Measurements from ENCODE around the gene IL17RE.

IL17RE gene

GRCh38 chr3:9884555-9885165 lies 18.0 kb upstream of the IL17RE start:
- Histone ChIP-seq H3K27me3 (ENCODE audit: insufficient read depth, poor library complexity, severe bottlenecking) (no peaks in the 10 kb centered on the region), H3K27ac (replicated peaks) (no peak overlapping the region), H3K4me3 (replicated peaks; ENCODE audit: insufficient read depth, low read length) (no peak overlapping the region)
- no peak for DNase-seq (ENCODE audit: low read depth in 1 of 2, low spot score in 1 of 2)
- TF ChIP-seq, protein P1, sequence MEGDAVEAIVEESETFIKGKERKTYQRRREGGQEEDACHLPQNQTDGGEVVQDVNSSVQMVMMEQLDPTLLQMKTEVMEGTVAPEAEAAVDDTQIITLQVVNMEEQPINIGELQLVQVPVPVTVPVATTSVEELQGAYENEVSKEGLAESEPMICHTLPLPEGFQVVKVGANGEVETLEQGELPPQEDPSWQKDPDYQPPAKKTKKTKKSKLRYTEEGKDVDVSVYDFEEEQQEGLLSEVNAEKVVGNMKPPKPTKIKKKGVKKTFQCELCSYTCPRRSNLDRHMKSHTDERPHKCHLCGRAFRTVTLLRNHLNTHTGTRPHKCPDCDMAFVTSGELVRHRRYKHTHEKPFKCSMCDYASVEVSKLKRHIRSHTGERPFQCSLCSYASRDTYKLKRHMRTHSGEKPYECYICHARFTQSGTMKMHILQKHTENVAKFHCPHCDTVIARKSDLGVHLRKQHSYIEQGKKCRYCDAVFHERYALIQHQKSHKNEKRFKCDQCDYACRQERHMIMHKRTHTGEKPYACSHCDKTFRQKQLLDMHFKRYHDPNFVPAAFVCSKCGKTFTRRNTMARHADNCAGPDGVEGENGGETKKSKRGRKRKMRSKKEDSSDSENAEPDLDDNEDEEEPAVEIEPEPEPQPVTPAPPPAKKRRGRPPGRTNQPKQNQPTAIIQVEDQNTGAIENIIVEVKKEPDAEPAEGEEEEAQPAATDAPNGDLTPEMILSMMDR (IDR thresholded peaks at IDR 0.05; ENCODE audit: insufficient read depth, low read length), result no peak
- TF ChIP-seq SPI1 (IDR thresholded peaks at IDR 0.05; ENCODE audit: borderline replicate concordance, low read depth), result no peak
- no peak for TF ChIP-seq GABPA (IDR thresholded peaks at IDR 0.05; ENCODE audit: low read depth)
- TF ChIP-seq, protein P2, sequence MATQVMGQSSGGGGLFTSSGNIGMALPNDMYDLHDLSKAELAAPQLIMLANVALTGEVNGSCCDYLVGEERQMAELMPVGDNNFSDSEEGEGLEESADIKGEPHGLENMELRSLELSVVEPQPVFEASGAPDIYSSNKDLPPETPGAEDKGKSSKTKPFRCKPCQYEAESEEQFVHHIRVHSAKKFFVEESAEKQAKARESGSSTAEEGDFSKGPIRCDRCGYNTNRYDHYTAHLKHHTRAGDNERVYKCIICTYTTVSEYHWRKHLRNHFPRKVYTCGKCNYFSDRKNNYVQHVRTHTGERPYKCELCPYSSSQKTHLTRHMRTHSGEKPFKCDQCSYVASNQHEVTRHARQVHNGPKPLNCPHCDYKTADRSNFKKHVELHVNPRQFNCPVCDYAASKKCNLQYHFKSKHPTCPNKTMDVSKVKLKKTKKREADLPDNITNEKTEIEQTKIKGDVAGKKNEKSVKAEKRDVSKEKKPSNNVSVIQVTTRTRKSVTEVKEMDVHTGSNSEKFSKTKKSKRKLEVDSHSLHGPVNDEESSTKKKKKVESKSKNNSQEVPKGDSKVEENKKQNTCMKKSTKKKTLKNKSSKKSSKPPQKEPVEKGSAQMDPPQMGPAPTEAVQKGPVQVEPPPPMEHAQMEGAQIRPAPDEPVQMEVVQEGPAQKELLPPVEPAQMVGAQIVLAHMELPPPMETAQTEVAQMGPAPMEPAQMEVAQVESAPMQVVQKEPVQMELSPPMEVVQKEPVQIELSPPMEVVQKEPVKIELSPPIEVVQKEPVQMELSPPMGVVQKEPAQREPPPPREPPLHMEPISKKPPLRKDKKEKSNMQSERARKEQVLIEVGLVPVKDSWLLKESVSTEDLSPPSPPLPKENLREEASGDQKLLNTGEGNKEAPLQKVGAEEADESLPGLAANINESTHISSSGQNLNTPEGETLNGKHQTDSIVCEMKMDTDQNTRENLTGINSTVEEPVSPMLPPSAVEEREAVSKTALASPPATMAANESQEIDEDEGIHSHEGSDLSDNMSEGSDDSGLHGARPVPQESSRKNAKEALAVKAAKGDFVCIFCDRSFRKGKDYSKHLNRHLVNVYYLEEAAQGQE (IDR thresholded peaks at IDR 0.05; ENCODE audit: insufficient replicate concordance, low read depth), result no peak

- no peak for DNase-seq (ENCODE audit: low read depth in 1 of 2, low spot score in 1 of 2)
- TF ChIP-seq GABPA (IDR thresholded peaks at IDR 0.05; ENCODE audit: low read depth), result no peak
- no peak for TF ChIP-seq POLR2AphosphoS5 (IDR thresholded peaks at IDR 0.05; ENCODE audit: low read depth)
- TF ChIP-seq, protein P1 (IDR thresholded peaks at IDR 0.05; ENCODE audit: insufficient read depth, low read length), result no peak
- TF ChIP-seq, protein P2 (IDR thresholded peaks at IDR 0.05; ENCODE audit: insufficient replicate concordance, low read depth), result no peak
- TF ChIP-seq SPI1 (IDR thresholded peaks at IDR 0.05; ENCODE audit: borderline replicate concordance, low read depth), result no peak
- H3K4me3 ChIP-seq (replicated peaks; ENCODE audit: insufficient read depth, low read length), result no peak overlapping the region
- H3K27ac ChIP-seq (replicated peaks), result no peak overlapping the region
- H3K27me3 ChIP-seq (ENCODE audit: insufficient read depth, poor library complexity, severe bottlenecking), result no peaks in the 10 kb centered on the region
Measured at GRCh38 chr3:9886328-9886727, 16.3 kb upstream of the IL17RE start.

DNA sequence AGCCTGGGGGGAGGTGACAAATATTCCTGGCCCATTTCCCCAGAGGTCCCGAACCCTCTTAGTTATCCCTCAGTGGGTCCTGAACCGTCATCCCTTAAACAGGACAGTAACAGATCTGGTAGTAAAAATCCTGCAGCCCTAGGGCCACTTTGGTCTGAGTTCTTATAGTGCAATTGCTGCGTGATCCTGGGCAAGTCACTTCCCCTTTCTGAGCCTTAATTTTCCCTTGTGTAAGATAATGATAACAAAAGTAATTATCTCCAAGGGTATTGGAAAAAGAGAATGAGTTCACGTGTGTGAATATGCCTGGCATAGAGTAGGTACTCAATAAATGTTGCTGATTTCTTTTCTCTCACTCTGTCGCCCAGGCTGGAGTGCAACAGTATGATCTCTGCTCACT lies 15.2 kb upstream of the IL17RE start:
- no peaks in the 10 kb centered on the region for H3K27me3 ChIP-seq (ENCODE audit: insufficient read depth, poor library complexity, severe bottlenecking)
- no peak for DNase-seq (ENCODE audit: low read depth in 1 of 2, low spot score in 1 of 2)
- no peak overlapping the region for H3K4me3 ChIP-seq (replicated peaks; ENCODE audit: insufficient read depth, low read length)
- TF ChIP-seq, protein P2 (IDR thresholded peaks at IDR 0.05; ENCODE audit: insufficient replicate concordance, low read depth), result no peak
- TF ChIP-seq SPI1 (IDR thresholded peaks at IDR 0.05; ENCODE audit: borderline replicate concordance, low read depth), result peak; percentile 93
- H3K27ac ChIP-seq (replicated peaks), result no peak overlapping the region

All from HL-60 (cell line).